Neural crest cell (in vitro differentiated cells): ENCODE measurements around the gene SETX. TPM values are rescaled to one million over a fixed set of nuclear protein-coding genes. Genes with fewer than 3 reads are reported as not detected.

Experiments
- DNase-seq: peaks from one replicate; pipeline ENCODE4 v3.0.0; 2021; ENCODE audit warnings: low read depth, mixed read lengths, low spot score
- H3K27ac Mint-ChIP-seq: one replicate; pipeline ENCODE4 v1.8.0; 2021; ENCODE audit warnings: mild to moderate bottlenecking, mixed read lengths; ENCODE audit not compliant: unreplicated experiment
- H3K27me3 Mint-ChIP-seq: 2 replicates; pipeline ENCODE4 v1.8.0; 2021; ENCODE audit warnings: low read depth, mild to moderate bottlenecking, mixed read lengths
- H3K36me3 Mint-ChIP-seq: 2 replicates; pipeline ENCODE4 v1.8.0; 2021; ENCODE audit warnings: low read depth, mild to moderate bottlenecking, mixed read lengths
- H3K4me1 Mint-ChIP-seq: 2 replicates; pipeline ENCODE4 v1.8.0; 2021; ENCODE audit warnings: mixed read lengths
- H3K4me3 Mint-ChIP-seq: one replicate; pipeline ENCODE4 v1.8.0; 2021; ENCODE audit warnings: mild to moderate bottlenecking, mixed read lengths
- H3K9me3 Mint-ChIP-seq: 2 replicates; pipeline ENCODE4 v1.8.0; 2021; ENCODE audit warnings: mixed read lengths
- CTCF ChIP-seq: fragments of 200-600 bp; sonication (generic); conservative IDR thresholded peaks from 2 replicates; pipeline ENCODE4 v1.5.0; 2021; ENCODE audit warnings: antibody characterized with exemption, mild to moderate bottlenecking
- total RNA-seq: library from RNA; stranded (reverse); gene quantifications from 2 replicates; pipeline ENCODE4 v1.2.1, GENCODE V29; 2021

SETX gene
- total RNA-seq, 1 donor from 2014 or later, result 43.0 TPM

- TF ChIP-seq CTCF, result no peak
- Mint-ChIP-seq H3K4me3 (no peak overlapping the region), H3K36me3 (no peaks in the 10 kb centered on the region), H3K27me3 (no peaks in the 10 kb centered on the region), H3K4me1 (no peaks in the 10 kb centered on the region), H3K27ac (no peak overlapping the region), H3K9me3 (no peaks in the 10 kb centered on the region)
- no peak for DNase-seq
These were observed 140.7 kb downstream of the SETX start for GRCh38 chr9:132214027-132214622.

DNA sequence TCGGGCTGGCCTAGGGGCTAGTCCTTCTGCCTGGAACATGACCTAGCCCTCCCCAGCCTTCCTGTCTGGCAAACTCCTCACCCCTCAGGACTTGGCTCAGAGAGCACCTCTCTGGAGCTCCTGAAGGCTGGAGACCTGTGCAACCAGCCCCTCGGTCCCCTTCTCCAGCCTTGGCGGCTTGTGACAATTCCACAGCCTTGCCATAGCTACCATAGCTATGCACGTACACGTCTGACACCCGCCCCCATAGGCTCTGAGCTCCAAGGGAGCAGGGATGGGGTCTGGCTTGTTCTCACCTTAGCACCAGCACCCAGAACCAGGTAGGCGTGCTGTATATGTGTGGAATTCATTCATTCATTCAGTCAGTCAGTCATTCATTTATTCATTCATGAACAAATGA, 143.2 kb downstream of the SETX start:
- Mint-ChIP-seq H3K4me1 (no peaks in the 10 kb centered on the region), H3K27ac (no peak overlapping the region), H3K36me3 (no peaks in the 10 kb centered on the region), H3K4me3 (no peak overlapping the region), H3K27me3 (no peaks in the 10 kb centered on the region), H3K9me3 (no peaks in the 10 kb centered on the region)
- no peak for TF ChIP-seq CTCF
- DNase-seq, result no peak

Other genes with a start within 250 kb of the SETX start
- 2.4 and 3.6 TPM in 2 replicates for gene NTNG2, start 192.9 kb downstream of the SETX start, total RNA-seq
- 21.9 and 23.5 TPM in 2 replicates for gene TTF1, start 51.9 kb upstream of the SETX start, total RNA-seq
- 0.23 and 0.27 TPM in 2 replicates for gene CFAP77, start 55.2 kb upstream of the SETX start, total RNA-seq
- not detected in 2 replicates for gene BARHL1, start 227.6 kb upstream of the SETX start, total RNA-seq